Activated B cell treated with CpG ODN at 0.5 μM for 24 hours (primary cell): ENCODE results near the gene TMED3. TPM values are rescaled to one million over a fixed set of nuclear protein-coding genes. Genes with fewer than 3 reads are reported as not detected.
"Not testable (repeated sequence)": the region's sequence is repeated elsewhere in the genome, so short reads cannot be mapped to it uniquely, and the experiment has no call there.

Experiments
- ATAC-seq: fragments of 200-7000 bp; cut with Tn5 transposase; one replicate; pipeline ENCODE4 v1.10.0; 2021; ENCODE audit warnings: low read depth, mild to moderate bottlenecking, moderate library complexity
- CTCF ChIA-PET: fragments of 350-600 bp; sonication (Branson Sonifier 250); formaldehyde crosslinking; loops from one replicate; lab custom pipeline; 2021; ENCODE audit warnings: antibody characterized with exemption; lab: Charles Lee
- POLR2A ChIA-PET: fragments of 350-600 bp; sonication (Branson Sonifier 250); formaldehyde crosslinking; loops from one replicate; lab custom pipeline; 2021; ENCODE audit warnings: antibody characterized with exemption; lab: Charles Lee
- DNase-seq: peaks from one replicate; pipeline ENCODE4 v3.0.0; 2022
- H3K27ac Mint-ChIP-seq: one replicate; pipeline ENCODE4 v1.8.0; 2020; ENCODE audit warnings: mixed read lengths
- H3K27me3 Mint-ChIP-seq: one replicate; pipeline ENCODE4 v1.8.0; 2021; ENCODE audit warnings: mixed read lengths
- H3K36me3 Mint-ChIP-seq: one replicate; pipeline ENCODE4 v1.8.0; 2021; ENCODE audit warnings: low read depth, mixed read lengths
- H3K4me1 Mint-ChIP-seq: one replicate; pipeline ENCODE4 v1.8.0; 2021; ENCODE audit warnings: mixed read lengths
- H3K4me3 Mint-ChIP-seq: one replicate; pipeline ENCODE4 v1.8.0; 2020; ENCODE audit warnings: mild to moderate bottlenecking, mixed read lengths
- H3K9me3 Mint-ChIP-seq: one replicate; pipeline ENCODE4 v1.8.0; 2020; ENCODE audit warnings: mixed read lengths
- intact Hi-C: fragments of 100-400 bp; cut with micrococcal nuclease; formaldehyde crosslinking; loops from one replicate; pipeline ENCODE4 v1.15.1; 2024
- total RNA-seq: library from RNA; stranded (reverse); gene quantifications from 2 replicates; pipeline ENCODE4 v1.2.3, GENCODE V29; 2022
- TF ChIP-seq, protein P1 (sequence below): fragments of 200-600 bp; IDR thresholded peaks from one replicate; pipeline ENCODE4 v1.8.0; 2022; ENCODE audit warnings: antibody characterized with exemption, mild to moderate bottlenecking

The TMED3 gene
- total RNA-seq, 1 donor from 2014 or later, result 25.0 TPM

DNA sequence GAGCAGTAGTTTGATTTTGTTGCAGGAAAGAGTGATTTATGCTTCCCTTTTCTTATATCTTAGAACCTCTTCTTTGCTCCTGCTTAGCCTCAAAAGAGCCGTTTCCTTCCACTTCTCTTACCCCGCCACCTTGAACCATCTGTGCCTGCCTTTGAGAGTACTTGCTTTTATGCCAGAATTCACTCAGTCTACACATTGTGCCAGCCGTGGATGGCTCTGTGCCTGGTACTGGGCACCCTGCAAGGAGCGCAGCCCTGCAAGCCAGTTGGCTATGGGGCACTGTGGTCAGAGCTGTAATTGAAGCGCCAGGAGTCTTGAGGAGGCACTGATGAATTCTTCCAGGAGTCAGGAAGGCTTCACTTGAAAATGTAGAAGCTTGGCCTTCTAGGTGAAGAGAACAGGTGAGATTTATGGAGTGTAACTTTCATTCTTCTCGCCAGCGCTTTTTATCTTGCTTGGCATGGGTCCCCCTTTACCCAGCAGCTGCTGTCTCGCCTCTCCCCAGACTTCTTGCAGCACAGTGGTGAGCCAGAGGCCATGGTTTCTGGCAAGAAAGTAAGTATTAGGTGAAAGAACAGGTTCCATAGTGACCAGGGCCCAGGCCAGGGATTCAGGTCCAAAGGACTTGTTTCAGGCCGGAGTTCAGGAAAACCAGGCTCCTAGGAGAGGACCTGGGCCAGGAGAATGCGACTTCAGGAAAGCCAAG is 4.9 kb downstream of the TMED3 start:
- peaks cover 23% of the 10 kb centered on the region for H3K4me1 Mint-ChIP-seq
- ChIA-PET POLR2A (no interaction called here), CTCF (no interaction called here)
- H3K27ac Mint-ChIP-seq, result no peak overlapping the region
- no peaks in the 10 kb centered on the region for H3K9me3 Mint-ChIP-seq
- H3K27me3 Mint-ChIP-seq, result no peaks in the 10 kb centered on the region
- H3K4me3 Mint-ChIP-seq, result no peak overlapping the region
- peaks cover 74% of the 10 kb centered on the region for H3K36me3 Mint-ChIP-seq
- no peak for DNase-seq
- intact Hi-C loops, result loop anchor here (10.0 kb wide), 1 partner anchor 1379 kb away; the partner anchor contains the start of gene ABHD17C
- no peak for ATAC-seq
- TF ChIP-seq, protein P1, sequence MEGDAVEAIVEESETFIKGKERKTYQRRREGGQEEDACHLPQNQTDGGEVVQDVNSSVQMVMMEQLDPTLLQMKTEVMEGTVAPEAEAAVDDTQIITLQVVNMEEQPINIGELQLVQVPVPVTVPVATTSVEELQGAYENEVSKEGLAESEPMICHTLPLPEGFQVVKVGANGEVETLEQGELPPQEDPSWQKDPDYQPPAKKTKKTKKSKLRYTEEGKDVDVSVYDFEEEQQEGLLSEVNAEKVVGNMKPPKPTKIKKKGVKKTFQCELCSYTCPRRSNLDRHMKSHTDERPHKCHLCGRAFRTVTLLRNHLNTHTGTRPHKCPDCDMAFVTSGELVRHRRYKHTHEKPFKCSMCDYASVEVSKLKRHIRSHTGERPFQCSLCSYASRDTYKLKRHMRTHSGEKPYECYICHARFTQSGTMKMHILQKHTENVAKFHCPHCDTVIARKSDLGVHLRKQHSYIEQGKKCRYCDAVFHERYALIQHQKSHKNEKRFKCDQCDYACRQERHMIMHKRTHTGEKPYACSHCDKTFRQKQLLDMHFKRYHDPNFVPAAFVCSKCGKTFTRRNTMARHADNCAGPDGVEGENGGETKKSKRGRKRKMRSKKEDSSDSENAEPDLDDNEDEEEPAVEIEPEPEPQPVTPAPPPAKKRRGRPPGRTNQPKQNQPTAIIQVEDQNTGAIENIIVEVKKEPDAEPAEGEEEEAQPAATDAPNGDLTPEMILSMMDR, result no peak

DNA sequence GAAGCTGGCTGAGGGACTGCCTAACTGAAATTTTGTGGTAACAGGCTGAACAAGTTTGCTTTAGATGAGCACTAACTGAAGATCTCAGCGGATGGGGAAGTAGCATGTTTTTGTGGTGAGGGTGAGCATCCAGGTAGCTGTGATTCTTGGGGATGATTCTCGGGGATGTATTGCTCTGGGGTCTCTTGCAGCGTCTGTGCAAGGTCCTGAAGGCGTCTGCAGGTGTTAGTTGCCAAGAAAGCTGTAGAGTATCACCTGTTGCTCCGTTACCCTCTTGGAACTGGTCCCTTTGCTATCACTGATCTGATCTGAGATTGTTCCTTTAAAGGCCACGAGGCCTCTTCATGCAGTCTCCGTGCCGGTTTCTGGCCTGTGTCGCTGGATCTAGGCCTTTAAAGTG is 6.0 kb downstream of the TMED3 start:
- Mint-ChIP-seq H3K27me3 (no peaks in the 10 kb centered on the region), H3K4me1 (peaks cover 20% of the 10 kb centered on the region), H3K27ac (no peak overlapping the region), H3K4me3 (no peak overlapping the region), H3K36me3 (peaks cover 84% of the 10 kb centered on the region), H3K9me3 (no peaks in the 10 kb centered on the region)
- ATAC-seq (no peak), DNase-seq (no peak)
- intact Hi-C loops, result loop anchor here (10.0 kb wide), 1 partner anchor 1378 kb away; the partner anchor contains the start of gene ABHD17C
- TF ChIP-seq, protein P1, result no peak
- ChIA-PET CTCF (no interaction called here), POLR2A (no interaction called here)

DNA sequence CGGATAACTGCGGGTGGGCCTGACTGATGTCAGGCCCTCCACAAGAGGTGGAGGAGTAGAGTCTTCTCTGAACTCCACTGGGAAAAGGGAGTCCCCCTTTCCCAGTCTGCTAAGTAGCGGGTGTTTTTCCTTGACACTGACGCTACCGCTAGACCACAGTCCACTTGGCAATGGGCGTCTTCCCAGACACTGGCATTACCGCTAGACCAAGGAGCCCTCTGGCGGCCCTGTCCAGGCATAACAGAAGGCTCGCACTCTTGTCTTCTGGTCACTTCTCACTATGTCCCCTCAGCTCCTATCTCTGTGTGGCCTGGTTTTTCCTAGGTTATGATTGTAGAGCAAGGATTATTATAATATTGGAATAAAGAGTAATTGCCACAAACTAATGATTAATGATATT is 9.1 kb downstream of the TMED3 start:
- H3K9me3 Mint-ChIP-seq, POLR2A ChIA-PET, CTCF ChIA-PET, H3K27me3 Mint-ChIP-seq, ATAC-seq, H3K4me1 Mint-ChIP-seq, H3K4me3 Mint-ChIP-seq, H3K27ac Mint-ChIP-seq, DNase-seq: not testable (repeated sequence)
- H3K36me3 Mint-ChIP-seq, result peaks cover 86% of the 10 kb centered on the region
- intact Hi-C loops, result loop anchor here (10.0 kb wide), 1 partner anchor 1375 kb away; the partner anchor contains the start of gene ABHD17C

DNA sequence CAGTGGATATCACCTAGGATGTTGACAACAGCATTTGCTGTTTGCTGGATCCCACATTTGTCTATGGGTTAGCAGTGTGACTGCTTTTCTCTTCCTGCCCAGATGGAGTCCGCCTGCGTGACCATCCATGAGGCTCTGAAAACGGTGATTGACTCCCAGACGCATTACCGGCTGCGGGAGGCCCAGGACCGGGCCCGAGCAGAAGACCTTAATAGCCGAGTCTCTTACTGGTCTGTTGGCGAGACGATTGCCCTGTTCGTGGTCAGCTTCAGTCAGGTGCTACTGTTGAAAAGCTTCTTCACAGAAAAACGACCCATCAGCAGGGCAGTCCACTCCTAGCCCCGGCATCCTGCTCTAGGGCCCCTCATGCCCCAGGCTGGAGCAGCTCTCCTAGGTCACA is 11.0 kb downstream of the TMED3 start:
- H3K36me3 Mint-ChIP-seq, result peaks cover 87% of the 10 kb centered on the region
- CTCF ChIA-PET, result no interaction called here
- POLR2A ChIA-PET, result no interaction called here
- ATAC-seq (no peak), DNase-seq (no peak)
- no peak overlapping the region for H3K4me3 Mint-ChIP-seq
- TF ChIP-seq, protein P1, result no peak
- H3K4me1 Mint-ChIP-seq, result no peaks in the 10 kb centered on the region
- intact Hi-C loops, result no loop called here
- no peak overlapping the region for H3K27ac Mint-ChIP-seq
- H3K9me3 Mint-ChIP-seq, result no peaks in the 10 kb centered on the region
- H3K27me3 Mint-ChIP-seq, result no peaks in the 10 kb centered on the region

DNA sequence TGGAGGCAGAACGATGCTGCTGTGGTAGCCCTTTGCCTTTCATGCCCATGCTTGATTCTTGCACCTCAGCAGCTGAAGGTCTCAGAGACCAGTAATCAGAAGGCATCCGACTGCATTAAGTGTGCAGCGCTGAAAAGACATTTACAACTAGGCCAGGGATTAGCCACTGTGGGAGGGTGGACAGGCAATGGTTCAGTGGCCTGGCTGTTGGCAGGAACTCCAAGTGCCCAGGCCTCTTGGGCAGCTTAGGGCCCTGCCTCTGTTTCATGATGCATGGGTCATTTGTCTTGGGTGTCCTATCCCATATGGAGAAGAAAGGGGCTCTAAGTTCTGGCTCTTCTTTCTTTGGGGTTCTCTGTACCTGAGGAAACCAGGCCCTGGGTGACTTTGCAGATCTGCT is 11.4 kb downstream of the TMED3 start:
- no peak overlapping the region for H3K4me3 Mint-ChIP-seq
- H3K27me3 Mint-ChIP-seq, result no peaks in the 10 kb centered on the region
- H3K4me1 Mint-ChIP-seq, result no peaks in the 10 kb centered on the region
- POLR2A ChIA-PET, result no interaction called here
- CTCF ChIA-PET, result no interaction called here
- H3K27ac Mint-ChIP-seq, result no peak overlapping the region
- DNase-seq (no peak), ATAC-seq (no peak)
- TF ChIP-seq, protein P1, result no peak
- intact Hi-C loops, result no loop called here
- no peaks in the 10 kb centered on the region for H3K9me3 Mint-ChIP-seq
- H3K36me3 Mint-ChIP-seq, result peaks cover 86% of the 10 kb centered on the region
